Parathyroid adenoma (tissue), 2 donors: ENCODE data around the gene CCL19.

Source experiments
- H2AFZ ChIP-seq: fragments of 300-600 bp; sonication (generic); one replicate; pipeline ENCODE4 v1.7.0; 2017; ENCODE audit warnings: antibody characterized with exemption, mild to moderate bottlenecking
- H3K27ac ChIP-seq: fragments of 300-600 bp; sonication (generic); one replicate; pipeline ENCODE4 v1.7.0; 2017
- H3K27me3 ChIP-seq: fragments of 300-600 bp; sonication (generic); one replicate; pipeline ENCODE4 v1.7.0; 2017; ENCODE audit warnings: low read length; ENCODE audit not compliant: control insufficient read depth, insufficient read depth
- H3K36me3 ChIP-seq: fragments of 300-600 bp; sonication (generic); one replicate; pipeline ENCODE4 v1.7.0; 2017; ENCODE audit warnings: low read length; ENCODE audit not compliant: control insufficient read depth, insufficient read depth
- H3K4me1 ChIP-seq: fragments of 300-600 bp; sonication (generic); one replicate; pipeline ENCODE4 v1.7.0; 2017; ENCODE audit warnings: control low read depth
- H3K4me2 ChIP-seq: fragments of 300-600 bp; sonication (generic); one replicate; pipeline ENCODE4 v1.7.0; 2017; ENCODE audit warnings: low read length
- H3K4me3 ChIP-seq: fragments of 300-600 bp; sonication (generic); one replicate; pipeline ENCODE4 v1.7.0; 2017; ENCODE audit warnings: low read depth, low read length
- H3K79me2 ChIP-seq: fragments of 300-600 bp; sonication (generic); one replicate; pipeline ENCODE4 v1.7.0; 2017; ENCODE audit warnings: control low read depth
- H3K9ac ChIP-seq: fragments of 300-600 bp; sonication (generic); one replicate; pipeline ENCODE4 v1.7.0; 2017; ENCODE audit warnings: mild to moderate bottlenecking
- H3K9me3 ChIP-seq: fragments of 300-600 bp; sonication (generic); one replicate; pipeline ENCODE4 v1.7.0; 2017; ENCODE audit warnings: low read length; ENCODE audit not compliant: control insufficient read depth
- CTCF ChIP-seq: fragments of 300-600 bp; sonication (generic); IDR thresholded peaks from one replicate; pipeline ENCODE4 v1.7.0; 2017; ENCODE audit warnings: antibody characterized with exemption, mild to moderate bottlenecking
- donor health status: primary hyperparathyroidism.

The CCL19 gene

GRCh38 chr9:34654323-34655051 is 36.6 kb downstream of the CCL19 start:
- Histone ChIP-seq H3K27ac (peak overlapping the region; percentile 32), H2AFZ (no peak overlapping the region), H3K4me1 (peaks cover 8% of the 10 kb centered on the region), H3K9me3 (no peaks in the 10 kb centered on the region), H3K36me3 (no peaks in the 10 kb centered on the region), H3K79me2 (no peaks in the 10 kb centered on the region), H3K4me3 (no peak overlapping the region), H3K27me3 (no peaks in the 10 kb centered on the region), H3K4me2 (no peak overlapping the region), H3K9ac (no peak overlapping the region)
- no peak for TF ChIP-seq CTCF

- no peaks in the 10 kb centered on the region for H3K9me3 ChIP-seq
- peak overlapping the region; percentile 64 for H3K27ac ChIP-seq
- no peak overlapping the region for H3K4me3 ChIP-seq
- peak overlapping the region; percentile 62 for H3K4me2 ChIP-seq
- no peaks in the 10 kb centered on the region for H3K27me3 ChIP-seq
- H3K9ac ChIP-seq: no peak overlapping the region
- no peak for TF ChIP-seq CTCF
- no peaks in the 10 kb centered on the region for H3K79me2 ChIP-seq
- H2AFZ ChIP-seq: no peak overlapping the region
- no peaks in the 10 kb centered on the region for H3K36me3 ChIP-seq
- H3K4me1 ChIP-seq: peaks cover 8% of the 10 kb centered on the region
These were observed 37.7 kb downstream of the CCL19 start for GRCh38 chr9:34653151-34654072.

- Histone ChIP-seq H3K9me3 (no peaks in the 10 kb centered on the region), H3K36me3 (no peaks in the 10 kb centered on the region), H3K27me3 (no peaks in the 10 kb centered on the region), H3K4me1 (peaks cover 10% of the 10 kb centered on the region), H3K4me3 (peak overlapping the region; percentile 48), H2AFZ (peak overlapping the region; percentile 65), H3K79me2 (peaks cover 3% of the 10 kb centered on the region), H3K9ac (no peak overlapping the region), H3K27ac (peak overlapping the region; percentile 64), H3K4me2 (peak overlapping the region; percentile 62)
- no peak for TF ChIP-seq CTCF
These were observed 38.5 kb downstream of the CCL19 start for GRCh38 chr9:34652602-34653000.

GRCh38 chr9:34651876-34652601 is 39.0 kb downstream of the CCL19 start, which contains the start of gene IL11RA:
IL11RA (plus strand) TSS chr9:34652185; CDS start chr9:34655218, 3,033 bp downstream.
- H3K4me3 ChIP-seq: peak within 1 kb of the TSS; percentile 48
- peaks cover 3% of the 10 kb centered on the region for H3K79me2 ChIP-seq
- peak within 1 kb of the TSS; percentile 64 for H3K27ac ChIP-seq
- H3K4me1 ChIP-seq: peaks cover 10% of the 10 kb centered on the region
- no peaks in the 10 kb centered on the region for H3K36me3 ChIP-seq
- no peaks in the 10 kb centered on the region for H3K27me3 ChIP-seq
- H2AFZ ChIP-seq: peak within 1 kb of the TSS; percentile 65
- no peaks in the 10 kb centered on the region for H3K9me3 ChIP-seq
- H3K9ac ChIP-seq: no peak within 1 kb of the TSS
- H3K4me2 ChIP-seq: peak within 1 kb of the TSS; percentile 62
- TF ChIP-seq CTCF: no peak
